ENCODE results near the gene TYW1B.
"Not testable (repeated sequence)": the region's sequence is repeated elsewhere in the genome, so short reads cannot be mapped to it uniquely, and the experiment has no call there.

GRCh38 chr7:72705693-72706092 lies 122.3 kb downstream of the TYW1B start:
- TF ChIP-seq MAX (IDR thresholded peaks at IDR 0.05); CTCF (IDR thresholded peaks at IDR 0.05; ENCODE audit: low read depth, low read length, missing input control); REST (IDR thresholded peaks at IDR 0.05); JUND (IDR thresholded peaks at IDR 0.05); YY1 (IDR thresholded peaks at IDR 0.05); SP1 (IDR thresholded peaks at IDR 0.05); TAF1 (conservative IDR thresholded peaks at IDR 0.05); ATF3 (IDR thresholded peaks at IDR 0.05); ZBTB33 (IDR thresholded peaks at IDR 0.05): not testable (repeated sequence)
